WTC11 (cell line): ENCODE data around the gene PTPRN2. TPM values are rescaled to one million over a fixed set of nuclear protein-coding genes. Genes with fewer than 3 reads are reported as not detected.

Source experiments
- ATAC-seq: fragments of 200-7000 bp; cut with Tn5 transposase; 2 replicates; pipeline ENCODE4 v1.10.0; 2021; ENCODE audit warnings: mild to moderate bottlenecking, moderate library complexity
- CTCF ChIA-PET: fragments of 300-600 bp; sonication (Branson Sonifier 250); formaldehyde crosslinking; loops from one replicate; lab custom pipeline; 2021; ENCODE audit warnings: antibody characterized with exemption; lab: Charles Lee
- POLR2A ChIA-PET: fragments of 350-600 bp; sonication (Branson Sonifier 250); formaldehyde crosslinking; loops from one replicate; lab custom pipeline; 2021; ENCODE audit warnings: antibody characterized with exemption; lab: Charles Lee
- DNase-seq: peaks from one replicate; pipeline ENCODE4 v3.0.0; 2021; ENCODE audit warnings: low spot score
- H3K27ac Mint-ChIP-seq: 2 replicates; pipeline ENCODE4 v1.8.0; 2021; ENCODE audit warnings: mixed read lengths
- H3K27me3 Mint-ChIP-seq: 2 replicates; pipeline ENCODE4 v1.8.0; 2021; ENCODE audit warnings: low read depth, mild to moderate bottlenecking, moderate library complexity, mixed read lengths
- H3K36me3 Mint-ChIP-seq: 2 replicates; pipeline ENCODE4 v1.8.0; 2021; ENCODE audit warnings: mixed read lengths
- H3K4me1 Mint-ChIP-seq: 2 replicates; pipeline ENCODE4 v1.8.0; 2022; ENCODE audit warnings: mixed read lengths
- H3K4me3 Mint-ChIP-seq: 2 replicates; pipeline ENCODE4 v1.8.0; 2021; ENCODE audit warnings: mild to moderate bottlenecking, moderate library complexity, mixed read lengths
- H3K9me3 Mint-ChIP-seq: 2 replicates; pipeline ENCODE4 v1.8.0; 2021; ENCODE audit warnings: mixed read lengths
- ATF3 ChIP-seq: sonication (generic); formaldehyde crosslinking; conservative IDR thresholded peaks from 2 replicates; pipeline ENCODE4 v1.8.1; 2022; ENCODE audit warnings: mild to moderate bottlenecking, missing genetic modification reagents
- ESRRA ChIP-seq: sonication (generic); formaldehyde crosslinking; IDR thresholded peaks from 2 replicates; pipeline ENCODE4 v1.8.1; 2022; ENCODE audit warnings: mild to moderate bottlenecking, missing genetic modification reagents, borderline replicate concordance
- FOXK1 ChIP-seq: sonication (generic); formaldehyde crosslinking; IDR thresholded peaks from 2 replicates; pipeline ENCODE4 v1.8.0; 2022; ENCODE audit warnings: mild to moderate bottlenecking, moderate library complexity, missing genetic modification reagents
- PRDM15 ChIP-seq: sonication (generic); formaldehyde crosslinking; IDR thresholded peaks from 2 replicates; pipeline ENCODE4 v1.8.0; 2022; ENCODE audit warnings: missing genetic modification reagents
- PRRX2 ChIP-seq: fragments of 250-450 bp; sonication (Bioruptor Pico); IDR thresholded peaks from 2 replicates; pipeline ENCODE4 v1.8.0; 2021; ENCODE audit warnings: mild to moderate bottlenecking
- SP1 ChIP-seq: sonication (generic); formaldehyde crosslinking; conservative IDR thresholded peaks from 2 replicates; pipeline ENCODE4 v1.8.1; 2022; ENCODE audit warnings: missing genetic modification reagents
- USF2 ChIP-seq: sonication (generic); formaldehyde crosslinking; IDR thresholded peaks from 2 replicates; pipeline ENCODE4 v1.8.1; 2023; ENCODE audit warnings: mild to moderate bottlenecking, missing genetic modification reagents, moderate library complexity
- ZNF121 ChIP-seq: sonication (generic); formaldehyde crosslinking; IDR thresholded peaks from 2 replicates; pipeline ENCODE4 v1.8.0; 2023; ENCODE audit warnings: missing genetic modification reagents
- ZNF138 ChIP-seq: sonication (generic); formaldehyde crosslinking; conservative IDR thresholded peaks from 2 replicates; pipeline ENCODE4 v1.8.1; 2022; ENCODE audit warnings: mild to moderate bottlenecking, moderate library complexity, missing genetic modification reagents
- ZNF425 ChIP-seq: fragments of 250-450 bp; sonication (Bioruptor Pico); conservative IDR thresholded peaks from 2 replicates; pipeline ENCODE4 v1.9.0; 2021; ENCODE audit warnings: mild to moderate bottlenecking
- ZSCAN18 ChIP-seq: fragments of 250-450 bp; sonication (Bioruptor Pico); IDR thresholded peaks from 2 replicates; pipeline ENCODE4 v2.1.2; 2022; ENCODE audit warnings: mild to moderate bottlenecking, moderate library complexity
- total RNA-seq: library from RNA; stranded (reverse); gene quantifications from 3 replicates; pipeline ENCODE4 v1.2.3, GENCODE V29; 2021
- TF ChIP-seq, protein P1 (sequence below): fragments of 200-600 bp; IDR thresholded peaks from 2 replicates; pipeline ENCODE4 v1.8.0; 2022; ENCODE audit warnings: antibody characterized with exemption

The PTPRN2 gene
- total RNA-seq, 1 experiment from 2014 or later: 4.7 TPM

DNA sequence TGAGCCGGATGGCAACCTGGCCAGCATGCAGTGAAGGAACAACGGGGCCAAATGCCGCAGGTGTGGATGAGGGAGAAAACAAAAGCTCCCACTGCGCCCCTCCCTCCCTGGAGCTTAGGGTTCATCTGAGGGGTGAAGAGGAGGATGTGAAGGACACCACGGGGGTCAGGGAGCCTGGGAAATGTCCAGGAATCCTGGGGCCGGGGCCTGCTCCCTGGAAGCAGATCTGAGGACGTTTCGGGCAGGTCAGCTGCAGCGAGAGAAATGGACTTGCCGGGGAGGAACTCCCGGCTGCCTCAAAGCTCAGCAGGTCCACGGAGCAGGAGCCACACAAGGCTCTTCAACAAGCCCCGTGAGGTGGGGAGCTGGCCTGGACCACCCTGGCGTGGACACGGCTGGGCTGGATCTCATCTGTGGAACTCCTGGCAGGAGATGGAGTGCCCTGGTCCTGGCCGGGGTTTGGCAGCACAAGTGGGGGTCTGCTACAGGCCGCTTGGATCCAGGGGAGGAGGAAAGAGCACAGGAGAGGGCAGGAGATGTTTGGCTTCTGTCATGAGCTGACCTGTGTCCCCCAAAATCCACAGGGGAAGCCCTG lies 585.0 kb downstream of the PTPRN2 start:
- ATAC-seq (no peak), DNase-seq (no peak)
- H3K27me3 Mint-ChIP-seq: no peaks in the 10 kb centered on the region
- H3K36me3 Mint-ChIP-seq: peaks cover 14% of the 10 kb centered on the region; the same call in 1 of the 2 replicates
- H3K9me3 Mint-ChIP-seq: peaks cover 10% of the 10 kb centered on the region
- CTCF ChIA-PET: no interaction called here
- TF ChIP-seq ZNF121 (CRISPR knock-in tag) (no peak), PRDM15 (CRISPR knock-in tag) (peak; percentile 25; the same call in 1 of the 2 replicates)
- H3K4me1 Mint-ChIP-seq: peaks cover 29% of the 10 kb centered on the region
- no peak overlapping the region for H3K4me3 Mint-ChIP-seq
- POLR2A ChIA-PET: no interaction called here
- no peak overlapping the region for H3K27ac Mint-ChIP-seq

- POLR2A ChIA-PET: no interaction called here
- peaks cover 10% of the 10 kb centered on the region for H3K9me3 Mint-ChIP-seq
- H3K4me1 Mint-ChIP-seq: peaks cover 25% of the 10 kb centered on the region
- no peaks in the 10 kb centered on the region for H3K27me3 Mint-ChIP-seq
- no peak for DNase-seq
- CTCF ChIA-PET: no interaction called here
- no peak for ATAC-seq
- H3K27ac Mint-ChIP-seq: no peak overlapping the region
- H3K4me3 Mint-ChIP-seq: no peak overlapping the region
- TF ChIP-seq ZNF138: no peak
- no peak for TF ChIP-seq ESRRA (CRISPR knock-in tag)
- TF ChIP-seq PRRX2 (CRISPR knock-in tag): no peak
- TF ChIP-seq, protein P1, sequence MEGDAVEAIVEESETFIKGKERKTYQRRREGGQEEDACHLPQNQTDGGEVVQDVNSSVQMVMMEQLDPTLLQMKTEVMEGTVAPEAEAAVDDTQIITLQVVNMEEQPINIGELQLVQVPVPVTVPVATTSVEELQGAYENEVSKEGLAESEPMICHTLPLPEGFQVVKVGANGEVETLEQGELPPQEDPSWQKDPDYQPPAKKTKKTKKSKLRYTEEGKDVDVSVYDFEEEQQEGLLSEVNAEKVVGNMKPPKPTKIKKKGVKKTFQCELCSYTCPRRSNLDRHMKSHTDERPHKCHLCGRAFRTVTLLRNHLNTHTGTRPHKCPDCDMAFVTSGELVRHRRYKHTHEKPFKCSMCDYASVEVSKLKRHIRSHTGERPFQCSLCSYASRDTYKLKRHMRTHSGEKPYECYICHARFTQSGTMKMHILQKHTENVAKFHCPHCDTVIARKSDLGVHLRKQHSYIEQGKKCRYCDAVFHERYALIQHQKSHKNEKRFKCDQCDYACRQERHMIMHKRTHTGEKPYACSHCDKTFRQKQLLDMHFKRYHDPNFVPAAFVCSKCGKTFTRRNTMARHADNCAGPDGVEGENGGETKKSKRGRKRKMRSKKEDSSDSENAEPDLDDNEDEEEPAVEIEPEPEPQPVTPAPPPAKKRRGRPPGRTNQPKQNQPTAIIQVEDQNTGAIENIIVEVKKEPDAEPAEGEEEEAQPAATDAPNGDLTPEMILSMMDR: no peak
- no peak for TF ChIP-seq FOXK1 (CRISPR knock-in tag)
- no peak for TF ChIP-seq ZNF425 (CRISPR knock-in tag)
- TF ChIP-seq, all 79 proteins: peak for 0
- peaks cover 14% of the 10 kb centered on the region; the same call in 1 of the 2 replicates for H3K36me3 Mint-ChIP-seq
These were observed 585.9 kb downstream of the PTPRN2 start for GRCh38 chr7:158001621-158002320.

DNA sequence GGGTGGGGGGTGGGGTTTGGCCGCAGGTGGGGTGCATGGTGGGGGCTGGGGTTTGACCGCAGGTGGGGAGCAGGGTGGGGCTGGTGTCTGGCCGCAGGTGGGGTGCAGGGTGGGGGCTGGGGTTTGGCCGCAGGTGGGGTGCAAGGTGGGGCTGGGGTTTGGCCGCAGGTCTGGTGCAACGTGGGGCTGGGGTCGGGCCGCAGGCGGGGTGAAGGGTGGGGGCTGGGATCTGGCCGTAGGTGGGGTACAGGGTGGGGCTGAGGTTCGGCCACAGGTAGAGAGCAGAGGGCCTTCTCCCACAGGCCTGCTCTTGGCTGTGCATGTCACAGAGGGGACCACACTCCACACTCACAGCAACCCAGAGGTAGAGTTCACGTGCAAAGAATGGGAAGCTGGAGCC lies 586.6 kb downstream of the PTPRN2 start:
- CTCF ChIA-PET: no interaction called here
- H3K9me3 Mint-ChIP-seq: peaks cover 12% of the 10 kb centered on the region
- no peak overlapping the region for H3K4me3 Mint-ChIP-seq
- no peak overlapping the region for H3K27ac Mint-ChIP-seq
- H3K4me1 Mint-ChIP-seq: peaks cover 24% of the 10 kb centered on the region
- ATAC-seq (no peak), DNase-seq (no peak)
- TF ChIP-seq SP1 (CRISPR knock-in tag) (no peak), ZSCAN18 (CRISPR knock-in tag) (no peak), ATF3 (CRISPR knock-in tag) (no peak), USF2 (CRISPR knock-in tag) (no peak)
- POLR2A ChIA-PET: no interaction called here
- no peaks in the 10 kb centered on the region for H3K27me3 Mint-ChIP-seq
- H3K36me3 Mint-ChIP-seq: peaks cover 12% of the 10 kb centered on the region; the same call in 1 of the 2 replicates
